NCI-H82 treated with DMSO at 0.1 percent for 48 hours (cell line): ENCODE measurements around the gene ACBD6.

Experiments
- DNase-seq: peaks from one replicate; lab custom pipeline; 2025; ENCODE audit not compliant: unreplicated experiment; lab: John Stamatoyannopoulos, UW

The ACBD6 gene

DNA sequence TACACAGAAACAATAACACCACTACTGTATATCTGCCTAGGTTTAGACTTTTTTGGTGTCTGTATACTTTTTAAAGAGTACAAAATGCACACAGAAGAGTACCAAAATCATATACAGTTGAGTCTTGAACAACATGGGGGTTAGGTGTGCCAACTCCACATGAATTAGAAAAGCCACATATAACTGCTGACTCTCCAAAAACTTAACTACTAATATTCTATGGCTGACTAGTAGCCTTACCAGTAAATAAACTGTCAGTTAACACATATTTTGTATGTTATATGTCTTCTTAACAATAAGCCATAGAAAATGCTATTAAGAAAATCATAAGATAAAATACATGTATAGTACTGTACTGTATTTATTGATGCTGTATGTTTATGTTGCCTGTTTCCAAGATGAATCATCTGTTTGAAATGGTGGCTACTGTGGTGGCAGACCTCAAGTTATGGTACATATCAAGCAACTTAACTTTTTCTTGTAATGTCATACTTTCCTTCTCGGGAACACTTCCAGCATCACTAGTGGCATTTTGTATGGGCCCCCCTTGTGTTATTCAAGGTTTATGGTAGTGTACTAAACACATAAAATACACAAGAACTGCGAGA lies 201.1 kb downstream of the ACBD6 start:
- DNase-seq = no peak

DNA sequence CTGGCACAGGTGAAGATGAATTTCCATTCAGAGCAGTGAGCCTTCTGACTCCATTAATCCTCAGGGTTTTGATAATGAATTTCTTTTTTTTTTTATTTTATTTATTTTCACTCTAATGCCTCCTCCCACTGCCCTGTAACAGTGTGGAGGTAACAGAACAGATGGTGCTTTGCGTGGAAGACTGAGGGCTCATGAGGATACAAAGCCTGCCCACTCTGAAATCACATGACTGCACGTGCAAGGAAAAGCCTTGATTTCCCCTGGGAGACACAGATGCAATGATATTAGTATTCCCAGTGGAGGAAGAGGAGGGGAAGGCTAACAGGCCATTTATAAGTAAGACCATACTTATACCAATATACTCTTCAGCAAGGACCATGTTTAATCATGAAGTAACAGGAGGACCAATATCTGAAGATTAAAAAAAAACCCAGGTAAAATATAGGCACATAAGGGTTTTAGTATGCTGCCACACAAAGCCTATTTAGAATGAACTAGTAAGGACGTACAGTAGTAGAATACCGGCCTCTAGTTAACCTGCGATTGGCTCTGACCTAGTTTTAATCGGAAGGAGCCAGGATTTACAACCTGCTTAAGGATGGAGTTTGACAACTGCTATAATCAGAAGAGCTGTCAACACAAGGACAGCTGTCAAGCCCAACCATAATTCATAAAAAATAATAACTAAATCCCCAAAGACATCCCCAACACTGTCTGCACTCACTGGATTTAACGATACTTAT lies 202.7 kb downstream of the ACBD6 start:
- peak; percentile 98 for DNase-seq

DNA sequence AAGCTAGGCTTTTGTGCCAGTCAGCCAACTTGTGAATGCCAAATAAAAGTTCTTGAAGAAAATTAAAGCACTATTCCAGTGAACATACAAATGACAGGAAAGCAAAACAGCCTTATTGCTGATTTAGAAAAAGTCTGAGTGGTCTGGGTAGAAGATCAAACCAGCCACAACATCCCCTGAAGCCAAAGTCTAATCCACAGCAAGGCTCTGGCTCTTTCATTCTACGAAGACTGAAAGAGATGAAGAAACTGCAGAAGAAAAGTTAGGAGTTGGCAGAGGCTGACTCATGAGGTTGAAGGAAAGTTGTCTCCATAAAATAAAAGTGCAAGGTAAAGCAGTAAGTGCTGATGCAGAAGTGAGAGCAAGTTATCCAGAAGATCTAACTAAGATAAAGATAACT lies 206.4 kb downstream of the ACBD6 start:
- no peak for DNase-seq

DNA sequence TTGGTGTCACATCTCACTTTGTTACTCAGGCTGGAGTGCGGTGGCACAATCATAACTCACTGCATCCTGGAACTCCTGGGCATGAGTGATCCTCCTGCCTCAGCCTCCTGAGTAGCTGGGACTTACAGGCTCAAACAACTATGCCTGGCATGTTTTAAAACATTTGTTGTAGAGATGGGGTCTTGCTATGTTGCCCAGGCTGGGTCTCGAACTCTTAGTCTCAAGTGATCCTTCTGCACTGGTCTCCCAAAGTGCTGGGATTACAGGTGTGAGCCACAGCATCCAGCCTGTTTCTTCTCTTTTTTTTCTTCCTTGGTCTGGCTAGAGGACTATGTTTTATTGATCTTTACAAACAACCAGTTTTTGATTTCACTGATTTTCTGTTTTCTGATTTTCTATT lies 207.7 kb downstream of the ACBD6 start:
- no peak for DNase-seq

DNA sequence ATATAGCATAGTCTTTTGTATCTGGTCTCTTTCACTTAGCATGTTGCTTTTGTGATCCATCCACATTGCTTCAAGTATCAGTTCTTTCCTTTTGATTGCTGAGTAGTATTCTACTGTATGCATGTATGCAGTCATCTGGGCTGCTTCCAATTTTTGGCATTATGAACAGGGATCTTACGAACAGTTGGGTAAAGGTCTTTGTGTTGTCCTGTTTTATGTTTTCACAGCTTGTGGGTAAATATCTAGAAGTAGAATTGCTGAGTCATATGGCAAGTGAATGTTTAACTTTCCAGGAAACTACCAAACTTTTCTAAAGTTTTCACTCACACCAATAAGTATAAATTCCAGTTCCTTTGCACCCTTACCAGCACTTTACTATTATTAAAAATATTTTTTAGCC lies 211.4 kb downstream of the ACBD6 start:
- DNase-seq = no peak

DNA sequence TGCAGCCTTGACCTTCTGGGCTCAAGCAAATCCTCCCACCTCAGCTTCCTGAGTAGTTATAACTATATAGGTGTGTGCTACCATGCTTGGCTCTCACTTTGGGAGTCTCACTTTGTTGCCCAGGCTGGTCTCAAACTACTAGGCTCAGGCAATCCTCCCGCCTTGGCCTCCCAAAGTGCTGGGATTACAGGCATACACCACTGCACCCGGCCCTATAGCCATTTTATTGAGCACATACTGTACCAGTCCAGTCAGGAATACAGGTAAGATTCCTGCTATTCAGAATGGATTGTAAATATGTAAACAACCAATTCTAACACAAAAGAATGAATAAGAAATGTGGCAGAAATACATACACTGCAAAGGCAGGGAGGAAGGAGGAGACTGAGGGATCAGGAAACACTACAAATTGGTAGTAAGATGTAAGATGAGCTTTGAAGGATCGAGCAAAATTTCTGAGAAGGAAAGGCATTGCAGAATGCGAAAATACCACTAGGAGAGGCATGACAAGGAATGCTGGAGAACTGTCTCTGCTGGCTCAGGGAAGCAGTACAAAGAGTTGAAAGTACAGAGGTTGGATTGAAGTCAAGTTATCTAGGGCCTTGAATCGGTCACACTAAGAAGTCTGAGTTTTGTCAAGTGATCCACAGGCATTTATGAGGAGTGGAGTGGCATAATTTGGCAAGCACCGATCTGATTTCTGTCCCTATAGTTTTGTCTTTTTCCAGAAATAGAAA lies 211.9 kb downstream of the ACBD6 start:
- DNase-seq = no peak

DNA sequence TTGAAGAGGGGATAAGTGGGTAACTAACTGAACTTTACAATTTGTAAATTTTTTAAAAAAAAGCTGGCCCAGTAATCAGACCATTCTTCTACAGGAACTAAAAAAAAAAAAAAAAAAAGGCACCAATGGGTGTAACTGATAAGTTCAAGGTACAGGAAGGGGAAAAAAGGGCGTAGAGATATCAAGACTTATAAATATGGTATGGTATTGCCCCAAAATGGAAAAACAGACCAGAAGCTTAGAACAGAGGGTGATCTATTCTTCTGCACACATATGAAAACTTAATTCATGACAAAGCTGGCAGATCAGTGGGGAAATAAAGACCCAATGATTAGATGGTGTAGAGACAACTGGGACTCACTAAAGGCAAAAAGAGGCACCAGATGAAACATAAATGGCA lies 213.4 kb downstream of the ACBD6 start:
- no peak for DNase-seq

DNA sequence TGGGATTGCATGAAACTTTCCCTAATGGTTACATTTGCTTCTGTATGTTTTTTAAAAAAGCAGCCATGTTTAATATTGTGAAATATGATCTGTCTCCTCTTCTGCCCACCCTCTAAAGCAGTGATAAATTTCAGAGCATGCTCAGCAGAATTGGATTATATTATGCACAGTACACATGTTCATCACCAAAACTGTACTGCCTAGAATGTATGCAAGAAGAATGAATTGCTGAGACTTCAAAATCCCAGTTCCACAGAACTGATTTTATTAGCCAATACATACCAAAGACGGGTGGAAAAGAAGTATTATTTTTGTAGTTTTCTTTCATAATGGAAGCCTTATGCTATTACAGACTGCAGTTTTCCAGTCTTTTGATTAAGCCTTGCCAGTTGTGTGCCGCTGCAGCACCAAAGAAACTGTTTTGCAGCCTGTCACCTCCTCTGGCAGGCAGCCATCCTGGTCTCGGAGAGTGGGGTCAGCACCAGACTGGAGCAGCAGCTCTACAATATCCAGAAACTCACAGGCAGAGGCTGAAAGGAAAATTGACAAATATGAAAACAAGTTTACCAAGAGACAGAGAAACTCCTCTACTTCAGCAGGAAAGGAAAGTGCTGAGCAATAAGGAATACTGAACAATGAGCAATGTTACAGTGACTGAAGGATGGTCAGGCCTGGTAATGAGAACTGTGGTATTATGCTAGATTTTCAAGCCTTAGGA lies 214.2 kb downstream of the ACBD6 start:
- peak; percentile 46 for DNase-seq

DNA sequence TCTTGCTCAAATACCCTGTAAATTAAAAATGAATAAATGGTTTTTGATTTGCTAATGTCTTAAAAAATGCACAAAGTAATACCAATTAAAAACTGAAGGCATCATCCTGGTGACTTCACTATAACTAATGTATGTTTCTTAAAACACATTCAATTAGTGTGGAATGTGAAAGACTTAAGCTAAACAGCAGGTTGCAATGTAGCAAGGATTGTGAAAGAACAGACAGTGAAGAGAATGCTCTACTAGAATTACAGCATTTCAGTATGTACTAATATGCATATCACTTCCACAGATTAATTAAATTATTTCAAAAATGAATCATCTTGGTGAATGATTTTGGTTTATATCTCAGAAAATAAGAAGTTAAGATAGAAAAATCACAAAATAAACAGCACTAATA lies 216.0 kb downstream of the ACBD6 start:
- no peak for DNase-seq

DNA sequence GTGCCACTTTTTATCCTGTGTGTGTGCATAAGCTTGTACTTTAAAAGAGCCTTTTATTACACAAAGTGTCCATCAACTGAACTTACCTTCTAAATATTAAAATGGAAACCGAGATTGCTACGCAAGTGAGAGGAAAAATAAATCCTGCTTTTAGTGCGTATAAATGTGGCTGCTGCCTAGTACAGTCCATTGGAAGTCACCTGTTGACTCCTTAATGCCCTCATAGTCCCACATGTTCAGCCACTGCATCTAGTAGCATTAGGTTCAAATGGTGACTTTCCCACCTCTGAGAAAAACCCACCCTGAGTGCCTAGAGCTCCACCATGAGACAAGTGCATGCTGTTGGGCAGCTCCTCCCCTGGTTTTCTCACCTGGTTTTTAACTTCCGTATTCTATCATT lies 219.3 kb downstream of the ACBD6 start:
- no peak for DNase-seq

DNA sequence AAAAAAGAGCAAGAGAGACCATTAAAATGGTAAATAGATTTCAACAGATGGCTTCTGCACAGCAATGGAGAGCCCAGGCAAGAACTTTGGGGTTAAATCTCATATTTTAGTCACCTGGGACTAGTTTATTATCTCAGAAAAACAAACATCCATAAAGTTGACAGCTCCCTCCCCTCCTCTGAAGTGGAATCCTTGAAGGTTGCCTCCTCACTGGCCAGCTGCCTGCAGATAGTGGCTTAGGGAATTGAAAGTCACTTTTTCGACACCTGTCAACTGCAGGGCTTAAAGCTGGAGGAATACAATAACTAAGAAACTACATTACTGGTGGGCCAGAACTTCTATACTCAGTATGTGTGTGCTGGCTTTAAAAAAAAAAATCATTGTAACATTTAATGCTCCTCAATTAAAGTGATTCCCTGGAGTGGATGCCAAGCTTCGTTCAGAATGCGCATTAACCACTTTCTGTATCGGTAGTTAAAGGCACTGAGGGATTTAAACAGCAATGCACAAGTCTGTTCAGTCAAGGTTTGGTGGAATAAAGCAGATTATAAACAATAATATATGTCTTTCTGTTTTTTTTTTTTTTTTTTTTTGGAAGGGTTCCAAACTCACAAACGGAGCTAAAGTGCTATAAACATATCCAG lies 219.9 kb downstream of the ACBD6 start:
- no peak for DNase-seq

DNA sequence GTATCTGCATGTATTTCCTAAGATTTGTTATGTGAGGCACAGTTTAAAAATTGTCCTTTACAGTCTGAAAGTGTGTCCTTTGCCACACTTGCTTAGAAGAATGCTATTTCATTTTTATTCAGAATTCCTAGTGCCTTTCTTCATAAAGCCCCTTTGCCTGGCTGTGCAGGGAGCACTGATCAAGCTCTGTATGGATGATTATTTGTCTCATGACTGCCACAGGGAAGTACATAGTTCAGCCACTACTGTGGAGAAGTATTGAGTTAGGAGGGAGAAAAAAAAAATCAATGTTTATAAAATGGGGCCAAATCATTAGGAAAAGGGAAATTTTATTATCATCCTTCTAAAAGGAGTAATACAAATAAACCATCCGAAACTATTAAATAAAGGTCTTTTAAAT lies 220.9 kb downstream of the ACBD6 start:
- DNase-seq = no peak

DNA sequence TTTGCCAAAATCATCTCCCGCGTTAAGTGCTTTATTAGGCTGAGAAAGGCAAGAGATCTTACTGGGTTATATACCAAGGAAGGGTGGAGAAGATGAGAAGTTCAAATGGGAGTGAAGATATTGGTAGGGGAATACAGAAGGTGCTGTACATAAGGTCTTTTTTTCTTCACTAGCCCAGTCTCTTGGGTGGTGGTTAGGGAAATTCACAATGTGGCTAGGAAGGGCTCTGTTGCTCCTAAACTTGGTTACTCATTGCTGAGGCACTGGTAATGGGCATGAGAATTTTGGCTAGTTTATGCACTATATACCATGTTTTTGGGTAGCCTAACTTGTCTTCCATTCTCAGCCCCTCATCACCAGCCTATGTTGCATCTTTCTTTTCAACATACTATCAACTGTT lies 221.8 kb downstream of the ACBD6 start:
- DNase-seq = no peak

DNA sequence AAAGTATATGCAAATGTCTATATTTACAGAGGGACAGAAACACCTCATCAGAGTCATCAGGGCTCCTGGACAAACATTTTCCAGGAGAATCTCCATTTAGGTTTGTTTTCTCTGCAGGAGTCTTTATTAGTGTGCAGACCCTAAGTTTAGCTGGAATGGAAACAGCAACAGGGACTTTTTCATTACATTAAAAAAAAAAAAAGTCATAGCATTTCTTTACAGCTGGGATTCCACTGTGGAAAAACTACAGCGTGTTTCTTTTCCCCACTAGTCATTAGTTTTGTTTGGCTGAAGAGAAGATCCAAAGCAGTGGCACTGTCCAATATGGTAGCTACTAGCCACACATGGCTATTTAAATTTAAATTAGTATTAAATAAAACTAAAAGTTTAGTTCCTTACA lies 222.7 kb downstream of the ACBD6 start:
- DNase-seq = no peak

DNA sequence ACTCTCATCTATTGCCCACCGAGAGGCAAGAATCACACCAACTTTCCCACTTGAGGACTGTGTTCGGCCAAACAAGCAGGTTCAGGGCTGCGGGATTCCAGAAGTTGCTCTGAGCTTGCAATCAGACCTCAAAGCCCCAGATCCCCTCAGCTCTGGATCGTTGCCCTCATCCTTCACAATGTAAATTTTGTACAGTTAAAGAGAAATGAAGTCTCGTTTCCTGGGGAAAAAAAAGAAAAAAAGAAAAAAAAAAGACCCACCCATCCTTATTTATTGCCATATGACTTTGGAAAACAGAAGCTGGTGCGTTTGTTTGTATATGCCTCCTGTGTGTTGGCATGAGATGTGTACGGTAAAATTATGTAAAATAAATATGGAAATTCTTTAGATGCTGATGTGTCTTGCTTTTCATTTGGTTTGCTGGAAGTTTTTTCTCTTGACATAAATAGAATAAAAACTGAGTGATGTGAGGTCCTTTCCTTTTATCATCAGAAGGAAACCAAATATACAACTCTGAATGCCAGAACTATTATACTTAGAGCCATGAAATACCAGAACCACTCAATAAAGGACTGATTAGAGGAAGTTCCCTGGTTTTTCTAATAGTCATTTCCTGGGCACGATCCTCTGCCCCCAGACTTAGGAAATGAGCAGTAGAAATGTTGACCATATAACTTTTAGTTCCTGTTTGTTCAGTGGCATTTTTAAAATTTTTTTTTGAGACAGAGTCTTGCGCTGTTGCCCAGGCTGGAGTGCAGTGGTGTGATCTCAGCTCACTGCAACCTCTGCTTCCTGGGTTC lies 223.6 kb downstream of the ACBD6 start:
- no peak for DNase-seq

DNA sequence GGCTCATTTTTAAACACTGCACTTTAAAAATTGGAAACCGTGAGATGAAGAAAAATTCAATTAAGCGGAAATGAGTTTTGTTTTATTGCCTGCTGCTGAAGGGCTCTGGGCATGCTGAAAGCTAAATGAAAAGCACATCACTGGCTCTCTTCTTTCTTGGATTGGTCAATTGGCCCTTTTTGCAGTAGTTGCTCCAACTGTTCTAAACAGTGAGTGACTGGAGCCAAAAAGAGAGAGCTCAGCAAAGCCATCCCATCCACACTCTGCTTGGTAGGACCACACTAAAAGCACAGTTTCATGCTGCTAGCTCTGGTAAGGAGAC lies 224.2 kb downstream of the ACBD6 start:
- no peak for DNase-seq

DNA sequence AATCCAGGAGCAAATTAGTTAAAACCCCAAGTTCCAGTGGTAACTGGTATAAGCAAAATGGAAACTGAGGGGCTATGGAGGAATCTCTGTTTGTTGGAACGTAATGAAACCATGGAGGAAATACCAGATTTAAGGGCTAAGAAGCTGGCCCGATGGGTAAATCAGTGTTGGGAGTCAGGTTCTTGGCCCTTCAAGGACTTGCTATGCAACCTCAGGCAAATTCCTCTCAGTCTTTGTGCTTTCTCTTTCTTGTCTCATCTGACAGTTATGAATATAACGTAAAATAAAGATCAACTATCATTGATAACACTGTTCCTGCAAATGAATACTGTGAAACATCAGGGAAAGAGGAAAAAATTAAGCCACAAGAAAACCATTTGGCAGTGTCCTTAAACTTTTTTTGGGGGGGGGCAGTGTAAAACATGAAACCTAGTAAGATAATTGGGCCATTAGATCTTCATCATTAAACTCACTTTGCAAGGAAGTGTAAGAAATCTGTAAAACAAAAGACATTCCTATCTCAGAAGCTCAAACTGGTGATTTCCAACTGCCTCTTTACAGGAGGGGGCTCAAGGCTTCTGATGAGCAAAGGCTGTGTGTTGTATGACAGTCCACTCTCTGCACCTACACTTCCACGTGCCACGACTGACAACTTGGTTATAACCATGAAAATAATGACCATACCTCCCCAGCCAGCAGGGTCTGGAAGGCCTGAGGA lies 224.7 kb downstream of the ACBD6 start:
- no peak for DNase-seq

DNA sequence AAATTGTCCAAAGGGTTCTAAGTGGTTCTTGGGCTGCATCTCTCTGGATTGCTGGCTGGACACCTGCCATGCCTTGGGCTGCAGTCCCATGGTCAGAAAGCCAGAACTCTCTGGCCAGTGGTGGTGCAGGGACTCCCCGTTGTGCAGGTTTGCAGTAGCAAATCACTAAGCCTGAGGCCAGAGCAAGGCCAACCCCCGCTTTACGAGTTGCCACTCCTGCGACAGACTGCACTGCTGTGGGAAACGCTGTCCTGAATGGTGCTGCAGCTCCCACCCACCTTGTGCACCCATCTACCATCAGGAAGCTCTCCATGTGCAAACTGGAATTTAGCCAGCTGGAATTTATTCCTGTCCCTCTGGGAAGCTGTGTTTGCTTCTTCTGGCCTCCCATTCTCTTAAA lies 226.7 kb downstream of the ACBD6 start:
- DNase-seq = no peak

DNA sequence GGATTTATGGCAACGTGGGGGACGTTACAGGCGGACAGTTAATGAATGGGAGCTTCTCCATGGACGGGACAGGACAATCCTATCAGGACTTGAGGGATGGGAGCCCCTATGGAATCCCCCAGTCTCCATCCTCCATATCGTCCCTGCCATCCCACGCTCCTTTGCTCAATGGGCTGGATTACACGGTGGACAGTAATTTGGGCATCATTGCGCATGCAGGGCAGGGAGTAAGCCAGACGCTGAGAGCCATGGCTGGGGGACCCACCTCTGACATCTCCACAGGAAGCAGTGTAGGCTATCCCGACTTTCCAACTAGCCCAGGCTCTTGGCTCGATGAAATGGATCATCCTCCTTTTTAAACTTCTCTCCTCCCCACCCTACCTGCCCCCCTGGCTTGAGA lies 228.2 kb downstream of the ACBD6 start:
- DNase-seq = no peak

DNA sequence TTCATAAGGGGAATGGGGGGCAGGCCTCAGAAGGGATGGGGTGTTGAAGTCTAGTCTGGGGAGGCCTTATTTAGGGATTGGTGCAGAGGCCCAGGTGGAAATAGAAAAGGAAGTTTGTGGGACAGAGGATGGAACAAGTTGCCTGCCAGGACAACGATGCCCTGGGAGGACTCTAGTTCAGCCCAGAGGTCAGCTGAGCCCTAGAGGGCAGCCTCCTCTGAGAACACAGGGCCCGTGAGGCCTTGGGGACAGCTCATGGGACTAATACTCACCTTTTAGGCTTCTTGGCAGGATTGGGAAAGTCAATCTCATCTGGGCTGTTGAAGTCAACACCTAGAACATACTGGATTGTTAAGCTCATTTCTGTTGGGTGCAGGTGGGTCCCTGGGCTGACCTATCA lies 229.3 kb downstream of the ACBD6 start:
- no peak for DNase-seq
